GM21367 (cell line): ENCODE measurements around the gene LMO4.
A peak's percentile ranks its signal among the peaks of the same experiment; 100 is the strongest.

Experiments used
- ATAC-seq: cut with Tn5 transposase; IDR thresholded peaks from one replicate; pipeline ENCODE4 v1.9.1; 2021; ENCODE audit not compliant: unreplicated experiment

Gene LMO4

DNA sequence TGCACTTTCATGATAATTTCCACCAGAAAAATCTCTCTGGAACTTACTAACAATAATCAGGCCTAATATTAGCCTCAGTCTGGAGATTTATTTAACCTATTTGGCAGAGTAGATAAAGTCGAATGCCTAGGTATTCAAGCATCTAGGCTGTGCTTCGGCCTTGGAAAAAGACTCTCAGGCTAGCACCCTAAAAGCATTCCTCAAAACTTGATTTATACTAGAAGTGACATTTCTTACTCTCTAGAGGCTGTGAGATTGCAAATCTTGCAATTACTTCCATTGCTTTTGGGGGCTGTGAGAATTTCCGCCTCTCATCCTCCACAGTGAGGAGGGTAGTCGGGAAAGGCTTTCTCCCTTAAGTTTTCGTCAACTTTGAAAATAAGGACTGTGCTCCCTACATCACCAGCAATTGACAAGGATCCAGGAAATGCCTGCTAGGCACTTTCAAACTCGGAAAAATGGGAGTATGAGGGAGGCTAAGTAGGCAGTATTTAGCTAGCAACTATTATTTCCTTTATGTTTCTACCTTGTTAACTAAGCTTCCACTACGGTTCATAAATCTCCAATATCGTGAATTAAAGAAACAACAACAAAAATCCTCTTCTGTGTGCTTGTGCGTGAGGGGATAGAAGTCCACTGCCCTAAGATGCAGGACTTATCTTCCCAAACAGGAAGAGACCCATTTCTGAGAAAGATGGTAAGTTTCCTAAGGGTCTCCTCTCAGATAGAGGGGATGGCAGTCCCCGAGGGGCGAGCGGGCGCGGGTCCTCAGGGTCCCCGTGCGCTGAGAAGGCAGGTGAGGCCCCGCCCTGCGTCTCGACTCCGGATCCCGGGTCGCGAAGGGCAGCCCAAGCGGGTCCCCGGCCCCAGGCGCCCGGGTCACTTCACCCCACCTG is 1.1 kb upstream of the LMO4 start:
- ATAC-seq: no peak

DNA sequence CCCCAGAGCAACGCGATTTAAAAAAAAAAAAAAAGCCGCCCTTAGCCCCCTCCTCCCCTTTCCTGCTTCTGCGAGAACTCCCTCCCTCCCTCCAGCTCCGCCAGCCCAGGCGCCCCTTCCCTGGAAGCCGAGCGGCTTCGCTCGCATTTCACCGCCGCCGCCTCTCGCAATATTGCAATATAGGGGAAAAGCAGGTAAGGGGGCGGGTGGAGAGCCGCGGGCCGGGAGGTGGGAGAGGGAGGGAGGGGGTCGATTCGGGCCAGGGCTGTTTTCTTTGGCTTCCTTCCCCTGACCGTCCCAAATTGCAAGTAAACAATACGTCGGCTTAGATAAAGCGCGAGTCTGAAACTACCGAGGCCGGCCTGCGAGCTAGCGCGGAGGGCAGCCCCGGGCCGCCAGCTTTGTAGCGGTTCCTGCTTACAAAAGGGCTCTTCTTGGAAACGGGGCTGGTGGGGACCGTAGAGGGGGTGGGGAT is 408 bp downstream of the LMO4 start:
- ATAC-seq: no peak

DNA sequence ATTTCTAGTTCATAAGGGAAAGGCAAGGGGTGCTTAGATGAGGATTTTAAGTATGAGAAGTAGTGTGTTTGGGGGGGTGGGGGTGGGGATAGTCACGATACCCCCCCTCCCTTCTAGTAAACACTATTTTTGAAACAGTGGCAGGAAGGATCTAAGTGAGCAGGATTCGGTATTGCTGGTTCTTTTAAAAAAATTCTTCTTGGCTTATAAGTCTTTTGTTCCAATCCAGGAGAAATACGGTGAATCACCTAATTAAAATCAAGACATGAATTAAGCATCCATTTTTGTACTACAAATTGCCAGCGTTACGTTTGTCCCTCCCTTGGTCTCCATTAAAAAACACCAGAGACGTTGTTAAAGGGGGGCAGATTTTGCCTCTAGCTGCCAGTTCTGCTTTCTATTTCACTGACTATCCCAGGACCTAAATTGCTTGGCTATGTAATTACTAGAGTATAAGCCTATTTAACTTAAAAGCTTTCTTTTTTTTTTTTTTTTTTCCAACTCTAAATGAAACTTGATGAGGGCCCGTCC is 911 bp downstream of the LMO4 start:
- ATAC-seq: no peak

DNA sequence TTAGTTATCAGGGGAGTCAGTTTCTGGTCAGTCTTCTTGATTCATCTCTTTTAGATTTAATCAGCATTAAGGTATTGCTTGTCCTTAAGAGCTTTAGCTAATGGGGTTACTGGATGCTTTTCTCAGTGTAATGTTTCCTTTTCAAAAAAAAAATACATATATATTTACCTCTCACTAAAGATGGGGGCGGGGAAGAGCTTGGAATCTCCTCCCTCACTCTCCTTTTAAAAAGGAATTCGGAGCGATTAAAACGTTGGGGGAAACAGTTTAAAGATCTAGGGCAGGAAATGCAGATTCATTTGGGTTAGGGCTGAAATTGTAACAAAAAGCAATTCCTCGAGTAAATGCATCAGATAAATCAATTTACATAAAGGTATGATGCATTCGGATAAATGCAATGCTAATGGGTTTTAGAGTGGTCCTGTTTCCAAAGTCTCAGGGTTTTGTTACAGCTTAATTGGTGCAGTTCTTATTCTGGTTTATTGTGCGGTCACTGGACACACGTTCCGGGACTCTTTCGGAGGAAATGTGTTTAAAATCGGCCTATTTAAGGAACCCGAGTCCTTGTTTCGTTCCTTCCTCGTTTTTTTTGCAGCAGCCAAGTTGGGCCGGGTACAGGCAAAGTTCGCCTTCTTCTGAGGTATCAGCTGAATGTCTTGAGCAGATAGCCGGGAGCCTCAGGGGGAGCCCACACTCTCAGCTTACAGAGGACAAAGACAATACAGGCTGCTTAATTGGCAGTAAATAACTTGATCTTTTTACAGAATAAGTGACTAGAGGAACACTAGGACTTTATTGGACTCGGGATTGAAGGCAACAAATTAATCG is 1.6 kb downstream of the LMO4 start:
- no peak for ATAC-seq

GRCh38 chr1:87330885-87331364 is 2.2 kb downstream of the LMO4 start:
- ATAC-seq: no peak

DNA sequence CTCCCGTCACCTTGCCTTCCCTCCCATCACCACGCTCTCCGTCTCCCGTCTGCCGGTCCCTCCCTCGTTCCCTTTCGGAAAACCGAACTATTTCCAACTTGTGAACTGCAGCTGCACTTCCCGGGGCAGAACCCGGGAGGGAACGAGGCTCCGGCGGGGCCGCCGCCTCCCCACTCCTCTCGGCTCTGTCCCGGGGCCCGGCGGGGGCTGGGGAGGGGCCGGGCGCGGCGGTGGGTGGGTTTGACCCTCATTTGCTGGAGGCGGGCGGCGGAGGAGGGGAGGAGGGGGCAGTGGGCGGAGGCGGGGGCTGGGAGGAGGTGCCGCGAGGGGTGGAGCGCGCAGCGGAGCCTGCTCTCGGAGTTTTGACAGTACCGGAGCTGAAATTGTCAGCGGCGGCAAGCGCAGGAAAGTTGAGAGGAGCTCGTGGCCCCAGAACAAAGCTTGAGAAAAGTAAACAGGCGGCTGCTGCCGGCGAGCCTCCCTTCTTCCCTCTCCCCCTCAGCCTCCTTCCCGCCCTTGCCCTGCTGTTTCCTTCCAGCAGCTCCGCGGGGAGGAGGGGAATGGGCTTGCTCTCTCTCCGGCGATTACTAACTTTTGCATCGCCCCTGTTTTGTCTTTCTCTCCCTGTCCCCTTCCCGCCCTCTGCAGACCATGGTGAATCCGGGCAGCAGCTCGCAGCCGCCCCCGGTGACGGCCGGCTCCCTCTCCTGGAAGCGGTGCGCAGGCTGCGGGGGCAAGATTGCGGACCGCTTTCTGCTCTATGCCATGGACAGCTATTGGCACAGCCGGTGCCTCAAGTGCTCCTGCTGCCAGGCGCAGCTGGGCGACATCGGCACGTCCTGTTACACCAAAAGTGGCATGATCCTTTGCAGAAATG is 2.9 kb downstream of the LMO4 start:
- ATAC-seq: no peak

DNA sequence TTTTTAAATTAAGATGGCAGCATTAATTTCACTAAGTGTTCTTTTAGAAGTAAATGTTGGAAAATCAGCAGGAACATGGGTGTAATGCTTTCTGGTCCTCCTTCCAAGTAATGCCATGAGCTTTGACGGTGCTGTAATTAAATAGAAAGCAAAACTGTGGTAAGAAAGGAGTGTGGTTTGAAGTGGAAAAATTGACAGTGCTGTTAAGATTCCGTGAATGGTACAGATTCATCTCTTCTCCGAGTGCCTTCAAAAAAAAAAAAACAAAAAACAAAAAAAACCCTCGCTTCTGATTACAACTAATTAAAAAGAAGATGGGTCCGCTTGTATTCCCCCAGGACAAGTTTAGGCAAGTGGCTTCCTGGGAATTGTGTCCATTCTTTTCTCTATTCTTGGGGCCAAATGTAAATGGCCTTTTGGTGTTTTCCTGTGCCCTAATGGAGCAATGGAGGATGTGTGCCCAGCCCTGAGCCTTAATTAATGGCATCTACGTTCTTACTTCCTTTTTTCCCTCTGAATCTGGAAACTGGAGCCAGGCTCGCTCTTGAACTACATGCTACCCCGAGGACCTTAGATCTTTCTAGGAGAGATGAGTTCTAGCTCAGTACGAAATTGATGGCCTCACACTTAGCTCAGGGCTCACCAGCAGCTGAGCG is 5.1 kb downstream of the LMO4 start:
- no peak for ATAC-seq

GRCh38 chr1:87334351-87335174 is 5.9 kb downstream of the LMO4 start:
- ATAC-seq: no peak

DNA sequence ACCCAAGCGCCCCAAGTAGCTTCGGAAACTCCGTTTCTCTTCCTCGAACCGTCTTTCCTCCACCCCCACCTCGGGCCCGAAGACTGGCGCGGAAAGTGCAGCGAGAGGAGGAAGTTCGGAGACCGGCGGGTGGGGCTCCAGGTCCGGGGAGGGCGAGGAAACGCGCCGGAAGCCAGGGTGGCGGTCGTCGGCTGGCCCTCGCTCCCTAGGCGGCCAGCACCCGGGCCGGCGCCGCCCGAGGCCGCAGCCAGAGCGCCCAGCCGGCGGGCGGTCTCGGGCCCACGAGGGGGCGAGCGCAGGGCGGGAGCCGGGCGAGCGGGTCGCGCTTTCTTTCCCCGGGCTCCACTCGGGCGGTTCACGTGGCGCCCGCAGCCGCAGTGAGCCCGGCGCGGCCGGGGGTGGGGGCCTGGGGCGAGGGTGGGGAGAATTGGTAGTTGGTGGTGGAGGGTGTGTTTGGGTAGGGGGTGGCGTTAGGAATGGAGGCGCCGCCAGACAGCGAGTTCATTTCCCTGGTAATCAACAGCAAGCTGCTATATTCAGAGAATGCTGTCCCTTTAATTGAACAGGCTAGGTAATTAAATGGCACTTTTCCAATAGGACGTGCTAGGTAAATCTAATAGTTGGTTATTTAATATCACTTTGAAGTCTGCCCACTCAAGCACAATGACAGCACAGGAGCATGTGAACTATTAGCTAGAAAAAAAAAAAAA is 6.7 kb downstream of the LMO4 start:
- peak; percentile 41 for ATAC-seq

DNA sequence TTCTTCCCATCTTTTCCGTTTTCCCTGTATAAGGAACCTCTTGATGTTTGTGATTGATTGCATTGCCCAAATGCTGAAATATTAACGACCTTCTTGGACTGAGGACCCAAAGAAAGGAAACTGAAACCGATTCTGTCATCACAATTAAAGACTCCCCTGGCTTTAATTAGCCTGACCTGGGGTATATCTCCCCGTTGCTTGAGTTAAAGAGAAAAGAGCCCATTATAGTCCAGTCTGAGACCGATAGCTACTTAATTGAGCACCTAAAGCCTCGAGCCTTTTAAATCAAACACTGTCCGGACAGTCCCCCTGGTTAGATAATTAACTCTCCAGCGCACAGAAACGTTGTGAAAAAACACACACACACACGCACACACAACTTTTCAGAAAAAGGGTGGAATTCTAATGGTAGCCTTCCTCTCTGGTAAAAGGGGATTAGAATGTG is 8.0 kb downstream of the LMO4 start:
- no peak for ATAC-seq

GRCh38 chr1:87337606-87338005 is 8.9 kb downstream of the LMO4 start:
- ATAC-seq: no peak

DNA sequence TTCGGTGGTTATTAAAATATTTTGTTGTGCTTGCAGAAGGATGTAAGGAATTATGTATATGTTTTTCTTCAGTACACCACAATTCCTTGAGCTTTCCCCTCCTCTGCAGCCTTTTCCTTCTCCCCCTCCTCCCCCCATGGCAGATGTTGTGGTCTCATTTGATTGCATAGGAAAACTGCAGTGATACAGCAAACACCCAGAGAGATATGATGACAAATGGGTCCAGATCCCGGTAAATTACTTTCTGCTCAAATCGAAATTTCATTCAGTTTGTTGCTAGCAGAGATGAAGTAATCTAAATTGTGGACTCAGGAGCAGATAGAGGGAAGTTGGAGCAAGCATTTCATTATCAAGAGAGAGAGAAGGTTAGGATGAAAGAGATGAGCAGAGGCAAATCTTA is 9.9 kb downstream of the LMO4 start:
- no peak for ATAC-seq

DNA sequence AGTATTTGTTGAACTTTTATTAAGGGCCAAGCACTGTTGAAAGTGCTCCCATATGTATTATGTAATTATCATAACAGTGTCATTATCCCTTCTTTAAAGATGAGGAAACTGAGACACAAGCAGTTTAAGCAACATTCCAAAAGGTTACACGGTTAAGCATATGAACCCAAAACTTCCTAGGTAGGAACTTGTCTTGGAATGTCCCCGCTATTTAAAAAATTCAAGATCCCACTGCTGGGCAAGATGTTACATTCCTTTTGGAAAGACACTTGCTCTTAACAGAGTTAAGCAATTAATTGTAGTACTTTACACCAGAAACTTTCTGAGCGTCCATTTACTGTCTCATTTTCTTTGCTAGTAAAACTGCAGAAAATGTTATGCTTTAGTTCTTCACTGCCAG is 15.6 kb downstream of the LMO4 start:
- no peak for ATAC-seq

DNA sequence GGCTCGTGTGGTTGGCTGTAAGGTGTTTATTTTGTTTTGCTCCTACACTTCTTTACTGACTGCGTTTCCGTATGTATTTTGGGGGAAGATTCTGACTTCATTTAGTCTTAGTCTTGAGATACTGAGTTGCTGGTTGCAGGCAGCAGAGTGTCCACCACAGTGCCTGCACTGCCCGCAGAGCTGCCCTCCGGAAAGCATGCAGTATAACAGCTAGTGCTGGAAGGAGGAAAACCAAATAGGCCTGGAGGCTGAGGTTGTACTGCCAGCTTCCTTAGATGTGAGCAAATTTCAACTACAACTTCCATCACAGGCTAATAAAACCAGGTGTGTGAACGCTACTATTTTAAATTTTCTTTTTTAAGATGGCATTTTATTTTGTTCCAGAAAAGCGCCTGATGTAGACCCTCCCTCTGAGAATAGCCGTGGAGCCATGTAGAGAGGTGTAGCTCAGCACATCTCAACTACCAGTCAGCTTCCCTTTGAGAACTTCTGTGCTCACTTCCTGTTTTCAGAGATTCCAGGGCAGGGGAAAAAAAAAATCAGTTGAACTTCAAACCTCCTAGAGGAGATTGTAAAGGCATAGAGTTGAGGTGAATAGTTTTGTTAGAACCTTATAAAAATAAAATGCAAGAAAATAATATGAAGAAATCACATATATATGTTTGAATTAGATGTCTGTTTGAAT is 17.6 kb downstream of the LMO4 start:
- no peak for ATAC-seq

GRCh38 chr1:87348341-87349019 is 19.8 kb downstream of the LMO4 start:
- ATAC-seq: no peak

GRCh38 chr1:87349036-87349435 is 20.4 kb downstream of the LMO4 start:
- no peak for ATAC-seq

- no peak for ATAC-seq
These were observed 27.2 kb downstream of the LMO4 start for GRCh38 chr1:87355894-87356293.
